Ascending aorta (tissue), 2 donors: ENCODE measurements around the gene TRIM62. TPM values are rescaled to one million over a fixed set of nuclear protein-coding genes. Genes with fewer than 3 reads are reported as not detected.
"Not testable (repeated sequence)": the region's sequence is repeated elsewhere in the genome, so short reads cannot be mapped to it uniquely, and the experiment has no call there.

Experiments
- DNase-seq, 2 donors: peaks; one replicate each; pipeline ENCODE4 v3.0.0-alpha.2; 2019; ENCODE audit warnings: low spot score in 2 of 2
- H3K27ac ChIP-seq, 2 donors: fragments of 200-600 bp; sonication (generic); one replicate each; pipeline ENCODE4 v1.5.1; 2016 to 2017; ENCODE audit warnings: mild to moderate bottlenecking in 1 of 2
- H3K27me3 ChIP-seq: fragments of 200-600 bp; sonication (generic); one replicate; pipeline ENCODE4 v1.5.1; 2017
- H3K36me3 ChIP-seq, 2 donors: fragments of 200-600 bp; sonication (generic); one replicate each; pipeline ENCODE4 v1.5.1; 2016
- H3K4me1 ChIP-seq, 2 donors: fragments of 200-600 bp; sonication (generic); one replicate each; pipeline ENCODE4 v1.5.1; 2016 to 2017; ENCODE audit warnings: mild to moderate bottlenecking in 1 of 2
- H3K4me3 ChIP-seq, 2 donors: fragments of 200-600 bp; sonication (generic); one replicate each; pipeline ENCODE4 v1.5.1; 2016 to 2017; ENCODE audit warnings: mild to moderate bottlenecking in 1 of 2
- H3K9me3 ChIP-seq, 2 donors: fragments of 200-600 bp; sonication (generic); one replicate each; pipeline ENCODE4 v1.5.1; 2016
- intact Hi-C: fragments of 100-400 bp; cut with DNase I; formaldehyde crosslinking; loops from one replicate; pipeline ENCODE4 v1.15.1; 2023
- total RNA-seq: library from RNA; depleted of rRNA; stranded (reverse); fragments of >200 nt; gene quantifications from one replicate; pipeline ENCODE4 v1.1.0, GENCODE V29; 2016
- TF ChIP-seq, protein P1 (sequence below), 3 experiments: fragments of 200-600 bp in 2 of 3; fragments of 450-650 bp in 1 of 3; sonication (generic) in 2 of 3; IDR thresholded peaks; one replicate each; pipeline ENCODE4 v1.5.1; 2016 to 2019; ENCODE audit warnings: antibody characterized with exemption in 3 of 3, mild to moderate bottlenecking in 1 of 3, moderate library complexity in 1 of 3

The TRIM62 gene
- total RNA-seq, 1 donor from 2014 or later, result 18.1 TPM

DNA sequence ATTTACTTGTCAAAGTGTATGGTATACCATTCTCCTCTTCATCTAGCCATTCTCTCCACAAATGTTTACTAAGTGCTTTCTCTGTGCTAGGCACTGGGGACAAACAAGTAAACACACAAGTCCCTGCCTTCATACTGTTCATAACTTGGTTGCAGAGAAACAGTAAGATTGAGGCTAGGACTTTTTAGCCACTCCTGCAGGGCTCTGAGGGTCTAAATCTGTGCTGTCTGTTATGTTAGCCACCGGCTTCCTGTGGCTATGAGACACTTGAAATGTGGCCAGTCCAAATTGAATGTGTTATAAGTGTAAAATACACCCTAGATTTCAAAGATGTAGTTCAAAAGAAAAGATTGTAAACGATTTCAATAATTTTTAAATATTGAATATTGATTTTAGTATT lies 50.7 kb downstream of the TRIM62 start:
- Histone ChIP-seq H3K9me3 (no peaks in the 10 kb centered on the region), H3K4me3 (no peak overlapping the region), H3K27ac (no peak overlapping the region), H3K27me3 (no peaks in the 10 kb centered on the region), H3K36me3 (no peaks in the 10 kb centered on the region), H3K4me1 (peaks cover 5 to 15% of the 10 kb centered on the region in 2 donors)
- peak in 1 of 2 donors; percentile 49 for DNase-seq
- intact Hi-C loops, result no loop called here
- TF ChIP-seq, protein P1, sequence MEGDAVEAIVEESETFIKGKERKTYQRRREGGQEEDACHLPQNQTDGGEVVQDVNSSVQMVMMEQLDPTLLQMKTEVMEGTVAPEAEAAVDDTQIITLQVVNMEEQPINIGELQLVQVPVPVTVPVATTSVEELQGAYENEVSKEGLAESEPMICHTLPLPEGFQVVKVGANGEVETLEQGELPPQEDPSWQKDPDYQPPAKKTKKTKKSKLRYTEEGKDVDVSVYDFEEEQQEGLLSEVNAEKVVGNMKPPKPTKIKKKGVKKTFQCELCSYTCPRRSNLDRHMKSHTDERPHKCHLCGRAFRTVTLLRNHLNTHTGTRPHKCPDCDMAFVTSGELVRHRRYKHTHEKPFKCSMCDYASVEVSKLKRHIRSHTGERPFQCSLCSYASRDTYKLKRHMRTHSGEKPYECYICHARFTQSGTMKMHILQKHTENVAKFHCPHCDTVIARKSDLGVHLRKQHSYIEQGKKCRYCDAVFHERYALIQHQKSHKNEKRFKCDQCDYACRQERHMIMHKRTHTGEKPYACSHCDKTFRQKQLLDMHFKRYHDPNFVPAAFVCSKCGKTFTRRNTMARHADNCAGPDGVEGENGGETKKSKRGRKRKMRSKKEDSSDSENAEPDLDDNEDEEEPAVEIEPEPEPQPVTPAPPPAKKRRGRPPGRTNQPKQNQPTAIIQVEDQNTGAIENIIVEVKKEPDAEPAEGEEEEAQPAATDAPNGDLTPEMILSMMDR (IDR thresholded peaks at IDR 0.05), result no peak

DNA sequence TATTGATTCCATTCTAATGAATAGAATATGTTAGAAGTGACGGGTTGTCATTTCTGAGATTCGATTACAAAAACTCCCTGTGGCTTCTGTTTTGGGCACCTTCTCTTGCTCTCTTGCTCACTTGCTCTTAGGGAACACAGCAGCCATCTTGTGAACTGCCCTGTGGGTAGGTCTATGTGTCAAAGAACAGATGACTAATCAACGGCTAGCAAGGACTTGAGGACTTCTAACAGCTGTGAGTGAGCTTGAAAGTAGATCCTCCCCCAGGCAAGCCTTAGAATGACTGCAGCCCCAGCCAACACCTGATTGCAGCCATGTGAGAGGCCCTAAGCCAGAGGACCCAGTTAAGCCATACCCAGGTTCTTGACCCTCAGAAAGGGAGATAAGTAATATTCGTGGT lies 51.5 kb downstream of the TRIM62 start:
- Histone ChIP-seq H3K9me3 (no peaks in the 10 kb centered on the region), H3K27me3 (no peaks in the 10 kb centered on the region), H3K4me1 (peaks cover 7 to 15% of the 10 kb centered on the region in 2 donors), H3K36me3 (no peaks in the 10 kb centered on the region), H3K4me3 (no peak overlapping the region), H3K27ac (no peak overlapping the region)
- intact Hi-C loops, result no loop called here
- DNase-seq, result no peak
- TF ChIP-seq, protein P1 (IDR thresholded peaks at IDR 0.05), result no peak

DNA sequence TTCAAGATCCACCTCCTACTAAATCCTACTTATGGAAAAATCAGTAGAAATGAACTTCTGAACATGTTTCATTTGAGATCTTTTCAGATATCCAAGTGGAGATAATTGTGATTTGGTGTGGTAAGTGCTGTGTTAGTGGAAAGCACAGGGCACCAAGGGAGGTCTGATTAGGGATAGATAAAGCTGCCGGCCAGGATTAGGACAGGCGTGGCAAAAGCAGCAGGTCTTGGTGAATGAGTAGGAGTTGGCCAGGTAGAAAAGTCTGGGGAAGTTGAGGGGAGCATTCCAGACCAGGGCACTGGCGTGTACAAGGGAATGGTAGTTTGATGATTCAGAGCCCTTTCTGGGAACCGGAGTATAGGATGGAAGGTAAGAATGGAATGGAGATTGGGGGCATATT lies 53.1 kb downstream of the TRIM62 start:
- intact Hi-C loops, result loop anchor here (5.0 to 10.0 kb wide), 2 partner anchors 166 to 239 kb away; no protein-coding TSS in a partner anchor
- H3K9me3 ChIP-seq, result no peaks in the 10 kb centered on the region
- TF ChIP-seq, protein P1 (IDR thresholded peaks at IDR 0.05), result no peak
- H3K27me3 ChIP-seq, result no peaks in the 10 kb centered on the region
- DNase-seq, result no peak
- no peak overlapping the region for H3K4me3 ChIP-seq
- no peak overlapping the region for H3K27ac ChIP-seq
- H3K36me3 ChIP-seq, result no peaks in the 10 kb centered on the region
- H3K4me1 ChIP-seq, result peaks cover 7 to 15% of the 10 kb centered on the region in 2 donors

DNA sequence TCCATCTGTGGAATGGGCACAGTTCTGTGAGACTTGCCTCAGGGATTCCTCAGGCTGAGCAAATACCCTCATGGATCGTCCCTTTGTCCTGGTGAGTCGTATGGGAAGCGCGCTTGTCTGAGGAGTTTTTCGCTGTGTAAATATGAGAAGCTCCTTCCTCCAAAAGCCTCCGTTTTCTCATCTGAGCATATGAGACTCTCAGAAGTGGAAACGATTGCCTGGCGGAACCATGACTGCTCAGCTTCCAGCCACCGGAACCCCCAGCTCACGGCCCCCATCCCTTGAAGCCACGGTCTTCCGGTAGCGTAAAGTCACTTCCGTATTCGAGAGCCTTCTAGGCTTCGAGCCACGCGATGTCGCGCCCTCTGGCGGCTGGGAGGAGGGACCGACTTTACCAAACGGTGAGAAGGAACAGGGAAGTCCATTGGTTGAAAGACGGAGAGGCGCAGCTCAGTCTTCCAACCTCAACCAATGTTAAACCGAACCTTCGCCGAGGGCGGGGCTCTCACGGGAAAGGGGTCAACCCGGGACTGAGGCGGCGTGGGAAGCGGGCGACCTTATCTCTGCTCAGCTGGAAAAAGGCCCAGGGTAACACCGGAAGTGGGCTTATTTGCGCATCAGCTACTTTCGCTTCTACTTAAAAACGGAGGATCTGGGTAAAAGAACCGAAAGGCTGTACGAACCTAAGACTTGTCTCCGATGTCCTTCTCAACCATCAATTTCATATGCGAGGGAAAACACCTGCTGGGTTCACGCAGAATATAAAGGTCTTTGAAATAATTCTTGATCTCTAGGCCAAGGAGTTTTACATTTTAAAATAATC lies 54.6 kb downstream of the TRIM62 start:
- intact Hi-C loops, result loop anchor here (1.0 to 10.0 kb wide), 7 partner anchors 32 to 345 kb away; partner anchors contain the start of genes TRIM62 and ZSCAN20

DNA sequence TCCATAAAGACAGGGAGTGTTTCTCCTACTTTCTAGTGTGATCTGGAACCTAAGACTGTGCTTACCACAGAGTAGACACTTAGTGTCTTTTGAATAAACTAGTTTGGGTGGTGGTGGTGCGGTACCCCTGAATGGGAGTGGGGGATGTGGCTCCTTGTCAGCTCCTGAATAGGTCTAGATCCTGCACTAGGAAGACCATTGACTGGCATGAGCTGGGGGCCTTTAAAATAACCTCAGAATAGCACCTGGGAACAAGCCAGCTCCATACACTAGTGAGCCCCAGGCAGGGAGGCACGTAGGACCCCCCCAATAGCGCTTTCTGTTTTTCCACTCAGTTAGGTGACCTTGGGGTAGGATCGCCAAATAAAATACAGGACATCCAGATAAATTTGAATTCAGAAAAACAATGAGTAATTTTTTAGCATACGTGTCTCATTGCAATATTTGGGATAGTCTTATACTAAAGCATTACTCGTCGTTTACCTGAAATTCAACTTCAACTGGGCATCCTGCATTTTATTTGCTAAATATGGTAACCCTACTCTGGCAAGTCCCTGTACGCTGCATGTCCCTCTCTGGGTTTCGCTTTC lies 55.3 kb downstream of the TRIM62 start:
- TF ChIP-seq, protein P1 (IDR thresholded peaks at IDR 0.05), result no peak
- H3K27me3 ChIP-seq, result no peaks in the 10 kb centered on the region
- H3K9me3 ChIP-seq, result no peaks in the 10 kb centered on the region
- peak overlapping the region; percentile 63 to 79 for H3K4me3 ChIP-seq
- peaks cover 7 to 15% of the 10 kb centered on the region in 2 donors for H3K4me1 ChIP-seq
- peak overlapping the region; percentile 80 to 88 for H3K27ac ChIP-seq
- H3K36me3 ChIP-seq, result no peaks in the 10 kb centered on the region
- peak in 1 of 2 donors; percentile 62 for DNase-seq
- intact Hi-C loops, result loop anchor here (2.0 to 10.0 kb wide), 4 partner anchors 32 to 241 kb away; no protein-coding TSS in a partner anchor

More for the DNA sequence above, 54.6 kb downstream of the TRIM62 start:
- Histone ChIP-seq H3K4me1 (peaks cover 7 to 15% of the 10 kb centered on the region in 2 donors), H3K27ac (peak overlapping the region; percentile 86 to 88), H3K36me3 (no peaks in the 10 kb centered on the region), H3K4me3 (peak overlapping the region; percentile 63 to 79), H3K9me3 (no peaks in the 10 kb centered on the region), H3K27me3 (no peaks in the 10 kb centered on the region)
- peak; percentile 97 to 100 for DNase-seq
- TF ChIP-seq, protein P1 (IDR thresholded peaks at IDR 0.05), result peak; percentile 85 to 89 (median 87)

DNA sequence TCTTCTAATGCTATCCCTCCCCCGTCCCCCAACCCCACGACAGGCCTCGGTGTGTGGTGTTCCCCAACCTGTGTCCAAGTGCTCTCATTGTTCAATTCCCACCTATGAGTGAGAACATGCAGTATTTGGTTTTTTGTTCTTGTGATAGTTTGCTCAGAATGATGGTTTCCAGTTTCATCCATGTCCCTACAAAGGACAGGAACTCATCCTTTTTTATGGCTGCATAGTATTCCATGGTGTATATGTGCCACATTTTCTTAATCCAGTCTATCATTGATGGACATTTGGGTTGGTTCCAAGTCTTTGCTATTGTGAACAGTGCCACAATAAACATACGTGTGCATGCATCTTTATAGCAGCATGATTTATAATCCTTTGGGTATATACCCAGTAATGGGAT lies 57.2 kb downstream of the TRIM62 start:
- H3K27me3 ChIP-seq, H3K27ac ChIP-seq, H3K9me3 ChIP-seq, H3K36me3 ChIP-seq, H3K4me3 ChIP-seq: not testable (repeated sequence)
- peaks cover 7 to 15% of the 10 kb centered on the region in 2 donors for H3K4me1 ChIP-seq
- DNase-seq, result peak in 1 of 2 donors; percentile 21
- intact Hi-C loops, result loop anchor here (5.0 to 10.0 kb wide), 2 partner anchors 170 to 243 kb away; no protein-coding TSS in a partner anchor
